CD4-positive, CD25-positive, alpha-beta regulatory T cell (primary cell): Measurements from ENCODE around the gene IFNA14. TPM values are rescaled to one million over a fixed set of nuclear protein-coding genes. Genes with fewer than 3 reads are reported as not detected.

Experiments
- ATAC-seq, 2 donors: fragments of 150-1000 bp; cut with Tn5 transposase; one replicate each; pipeline ENCODE4 v1.10.0; 2021; ENCODE audit warnings: low read depth in 2 of 2, moderate number of reproducible peaks in 2 of 2, moderate library complexity in 1 of 2
- DNase-seq, 3 donors: peaks; one replicate each; pipeline versions ENCODE4 v3.0.0 to v3.0.0-alpha.2; 2012 to 2022; ENCODE audit warnings: mixed read lengths in 1 of 3
- H3K27ac ChIP-seq: one replicate; pipeline ENCODE4 v1.7.0; 2013; ENCODE audit warnings: mild to moderate bottlenecking, low read length; ENCODE audit not compliant: insufficient read depth, poor library complexity, severe bottlenecking
- H3K27me3 ChIP-seq: one replicate; pipeline ENCODE4 v1.7.0; 2013; ENCODE audit warnings: low read length; ENCODE audit not compliant: control insufficient read depth, insufficient read depth
- H3K36me3 ChIP-seq: one replicate; pipeline ENCODE4 v1.7.0; 2013; ENCODE audit warnings: mild to moderate bottlenecking, low read length, moderate library complexity; ENCODE audit not compliant: control insufficient read depth, insufficient read depth
- H3K4me1 ChIP-seq: 2 replicates; pipeline ENCODE4 v1.7.0; 2013; ENCODE audit warnings: mild to moderate bottlenecking, low read length; ENCODE audit not compliant: insufficient read depth, control insufficient read depth, poor library complexity, severe bottlenecking
- H3K4me3 ChIP-seq: one replicate; pipeline ENCODE4 v1.7.0; 2013; ENCODE audit warnings: low read depth, mild to moderate bottlenecking, low read length, moderate library complexity
- H3K9me3 ChIP-seq, 2 experiments: 1 replicate in 1 of 2; 2 replicates in 1 of 2; pipeline ENCODE4 v1.7.0; 2013; ENCODE audit warnings: low read length in 2 of 2, mild to moderate bottlenecking in 1 of 2, moderate library complexity in 1 of 2; ENCODE audit not compliant: control insufficient read depth in 2 of 2
- H3K27ac Mint-ChIP-seq, 3 donors: one replicate each; pipeline ENCODE4 v1.8.0; 2020 to 2022; ENCODE audit warnings: mild to moderate bottlenecking in 3 of 3, mixed read lengths in 3 of 3, moderate library complexity in 2 of 3
- H3K27me3 Mint-ChIP-seq: one replicate; pipeline ENCODE4 v1.8.0; 2022; ENCODE audit warnings: mild to moderate bottlenecking, mixed read lengths
- H3K36me3 Mint-ChIP-seq: one replicate; pipeline ENCODE4 v1.8.0; 2020; ENCODE audit warnings: mixed read lengths
- H3K4me1 Mint-ChIP-seq, 4 donors: one replicate each; pipeline ENCODE4 v1.8.0; 2020 to 2022; ENCODE audit warnings: mixed read lengths in 4 of 4, mild to moderate bottlenecking in 1 of 4
- H3K4me3 Mint-ChIP-seq, 4 donors: one replicate each; pipeline ENCODE4 v1.8.0; 2020 to 2022; ENCODE audit warnings: mild to moderate bottlenecking in 4 of 4, mixed read lengths in 4 of 4, moderate library complexity in 3 of 4
- H3K9me3 Mint-ChIP-seq, 7 donors: one replicate each; pipeline ENCODE4 v1.8.0; 2020 to 2022; ENCODE audit warnings: mixed read lengths in 7 of 7, mild to moderate bottlenecking in 3 of 7, moderate library complexity in 2 of 7
- polyA plus RNA-seq, 4 donors: library from polyadenylated mRNA; unstranded; fragments of 300-500 nt; fragmentation: Illumina TruSeq; gene quantifications; one replicate each; pipeline ENCODE4 v1.2.3, GENCODE V29; 2021
- total RNA-seq: library from RNA; stranded (reverse); gene quantifications from one replicate; pipeline ENCODE4 v1.2.3, GENCODE V29; 2022

IFNA14 gene
- total and polyA plus RNA-seq, 5 donors from 2014 or later: not detected

- peaks cover 11% of the 10 kb centered on the region for H3K27me3 Mint-ChIP-seq
- H3K27ac Mint-ChIP-seq: no peak overlapping the region
These were observed 27.1 kb upstream of the IFNA14 start for GRCh38 chr9:21266733-21267484.

GRCh38 chr9:21265421-21266189, 25.8 kb upstream of the IFNA14 start:
- DNase-seq (no peak), ATAC-seq (no peak)
- no peak overlapping the region for H3K27ac ChIP-seq
- no peaks in the 10 kb centered on the region for H3K27me3 ChIP-seq
- Mint-ChIP-seq H3K4me3 (no peak overlapping the region), H3K27ac (no peak overlapping the region), H3K4me1 (peaks cover 0 to 3% (median 0%) of the 10 kb centered on the region in 4 donors), H3K27me3 (peaks cover 11% of the 10 kb centered on the region), H3K9me3 (peaks cover 0 to 2% (median 0%) of the 10 kb centered on the region in 7 donors), H3K36me3 (no peaks in the 10 kb centered on the region)
- H3K9me3 ChIP-seq: no peaks in the 10 kb centered on the region
- no peaks in the 10 kb centered on the region for H3K36me3 ChIP-seq
- no peaks in the 10 kb centered on the region for H3K4me1 ChIP-seq
- no peak overlapping the region for H3K4me3 ChIP-seq

More at GRCh38 chr9:21266733-21267484, 27.1 kb upstream of the IFNA14 start:
- DNase-seq (no peak), ATAC-seq (no peak)
- Histone ChIP-seq H3K4me1 (no peaks in the 10 kb centered on the region), H3K27ac (no peak overlapping the region), H3K27me3 (no peaks in the 10 kb centered on the region), H3K4me3 (no peak overlapping the region), H3K36me3 (no peaks in the 10 kb centered on the region), H3K9me3 (no peaks in the 10 kb centered on the region)
- Mint-ChIP-seq H3K9me3 (peaks cover 0 to 5% (median 0%) of the 10 kb centered on the region in 7 donors), H3K36me3 (no peaks in the 10 kb centered on the region), H3K4me3 (no peak overlapping the region), H3K4me1 (peaks cover 0 to 3% (median 0%) of the 10 kb centered on the region in 4 donors)

DNA sequence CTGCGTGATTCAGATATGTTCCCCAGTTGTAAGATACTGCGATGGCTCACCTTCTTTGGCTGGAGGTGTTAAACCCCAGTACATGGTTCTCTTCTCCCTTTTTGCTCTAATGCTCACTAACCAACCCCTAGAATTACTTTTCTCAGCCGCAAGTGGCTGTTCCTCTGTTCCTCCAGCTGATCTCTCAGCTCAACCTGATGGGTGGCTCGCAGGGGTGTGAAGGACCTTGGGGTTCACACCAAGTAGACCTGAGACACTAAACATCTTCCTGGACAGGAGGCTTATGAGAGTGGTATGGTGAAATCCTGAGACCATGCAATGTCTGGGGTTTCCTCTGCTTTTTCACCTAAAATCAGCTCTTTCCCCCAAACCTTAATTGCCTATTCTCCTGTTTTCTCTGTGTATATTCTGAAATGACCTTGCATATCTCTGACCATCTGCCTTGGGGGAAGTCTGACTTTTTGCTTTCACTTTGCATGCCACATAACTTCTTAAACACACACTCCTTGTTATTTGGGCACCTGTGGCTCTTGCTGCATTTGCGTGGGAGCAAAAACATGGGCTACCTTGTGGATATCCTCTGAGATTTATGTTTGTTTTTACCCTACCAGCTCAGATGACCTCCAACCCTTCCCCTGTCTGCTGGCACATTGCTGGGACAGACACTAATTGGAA, 15.9 kb upstream of the IFNA14 start:
- Histone ChIP-seq H3K27ac (no peak overlapping the region), H3K27me3 (peaks cover 3% of the 10 kb centered on the region), H3K4me1 (no peaks in the 10 kb centered on the region), H3K36me3 (no peaks in the 10 kb centered on the region), H3K4me3 (no peak overlapping the region), H3K9me3 (no peaks in the 10 kb centered on the region)
- peaks cover 22% of the 10 kb centered on the region for H3K27me3 Mint-ChIP-seq
- no peaks in the 10 kb centered on the region for H3K9me3 Mint-ChIP-seq
- H3K27ac Mint-ChIP-seq: no peak overlapping the region
- peaks cover 0 to 5% (median 4%) of the 10 kb centered on the region in 4 donors for H3K4me1 Mint-ChIP-seq
- peak overlapping the region in 1 of 4 donors; percentile 38 for H3K4me3 Mint-ChIP-seq
- H3K36me3 Mint-ChIP-seq: no peaks in the 10 kb centered on the region
- ATAC-seq (no peak), DNase-seq (no peak)

- H3K9me3 ChIP-seq: no peaks in the 10 kb centered on the region
- Mint-ChIP-seq H3K9me3 (no peaks in the 10 kb centered on the region), H3K27ac (peak overlapping the region in 2 of 3 donors; percentile 6 to 39), H3K4me3 (no peak overlapping the region), H3K36me3 (no peaks in the 10 kb centered on the region), H3K27me3 (peaks cover 29% of the 10 kb centered on the region), H3K4me1 (peaks cover 0 to 5% (median 4%) of the 10 kb centered on the region in 4 donors)
- ATAC-seq: peak in 1 of 2 donors; percentile 55
- peak in 2 of 3 donors; percentile 2 to 23 for DNase-seq
- H3K27ac ChIP-seq: no peak overlapping the region
- H3K27me3 ChIP-seq: peaks cover 3% of the 10 kb centered on the region
- no peaks in the 10 kb centered on the region for H3K36me3 ChIP-seq
- H3K4me1 ChIP-seq: no peaks in the 10 kb centered on the region
- H3K4me3 ChIP-seq: no peak overlapping the region
These were observed 13.1 kb upstream of the IFNA14 start for GRCh38 chr9:21252721-21253547.

- H3K9me3 Mint-ChIP-seq: no peaks in the 10 kb centered on the region
- ATAC-seq: no peak
- H3K36me3 ChIP-seq: no peaks in the 10 kb centered on the region
These were observed 11.8 kb upstream of the IFNA14 start for GRCh38 chr9:21251638-21252037.

DNA sequence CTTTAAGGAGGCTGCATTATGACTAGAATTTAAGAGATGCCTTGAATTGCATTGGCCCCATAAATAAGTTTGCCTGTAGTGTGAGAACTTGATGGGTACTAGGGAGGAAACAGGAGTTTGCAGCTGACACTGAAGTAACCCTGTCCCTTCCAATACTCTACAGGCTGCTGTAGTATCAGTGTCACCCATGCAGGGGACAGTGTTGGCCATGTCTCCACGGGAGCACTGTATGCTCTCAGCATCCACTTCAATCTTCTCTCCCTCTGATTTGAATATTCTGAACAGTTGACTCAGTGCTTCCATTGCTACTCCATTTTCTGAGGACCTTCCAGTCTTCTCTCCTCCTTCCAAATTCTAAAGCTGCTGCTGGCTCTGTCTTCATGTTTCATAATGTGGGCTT, 11.4 kb upstream of the IFNA14 start:
- H3K36me3 ChIP-seq: no peaks in the 10 kb centered on the region
- Mint-ChIP-seq H3K4me1 (peaks cover 0 to 5% (median 4%) of the 10 kb centered on the region in 4 donors), H3K27ac (no peak overlapping the region), H3K9me3 (peaks cover 0 to 2% (median 0%) of the 10 kb centered on the region in 7 donors), H3K27me3 (peaks cover 24% of the 10 kb centered on the region), H3K36me3 (no peaks in the 10 kb centered on the region), H3K4me3 (no peak overlapping the region)
- H3K4me1 ChIP-seq: no peaks in the 10 kb centered on the region
- no peak for DNase-seq
- H3K27ac ChIP-seq: no peak overlapping the region
- H3K27me3 ChIP-seq: peaks cover 3% of the 10 kb centered on the region
- no peak for ATAC-seq
- H3K4me3 ChIP-seq: no peak overlapping the region
- no peaks in the 10 kb centered on the region for H3K9me3 ChIP-seq

More at GRCh38 chr9:21251638-21252037, 11.8 kb upstream of the IFNA14 start:
- no peak overlapping the region for H3K4me3 Mint-ChIP-seq
- Histone ChIP-seq H3K27ac (no peak overlapping the region), H3K4me3 (no peak overlapping the region), H3K27me3 (peaks cover 3% of the 10 kb centered on the region), H3K4me1 (no peaks in the 10 kb centered on the region), H3K9me3 (no peaks in the 10 kb centered on the region)
- no peak for DNase-seq
- H3K27ac Mint-ChIP-seq: no peak overlapping the region
- H3K4me1 Mint-ChIP-seq: peaks cover 0 to 5% (median 4%) of the 10 kb centered on the region in 4 donors
- H3K36me3 Mint-ChIP-seq: no peaks in the 10 kb centered on the region
- peaks cover 28% of the 10 kb centered on the region for H3K27me3 Mint-ChIP-seq

DNA sequence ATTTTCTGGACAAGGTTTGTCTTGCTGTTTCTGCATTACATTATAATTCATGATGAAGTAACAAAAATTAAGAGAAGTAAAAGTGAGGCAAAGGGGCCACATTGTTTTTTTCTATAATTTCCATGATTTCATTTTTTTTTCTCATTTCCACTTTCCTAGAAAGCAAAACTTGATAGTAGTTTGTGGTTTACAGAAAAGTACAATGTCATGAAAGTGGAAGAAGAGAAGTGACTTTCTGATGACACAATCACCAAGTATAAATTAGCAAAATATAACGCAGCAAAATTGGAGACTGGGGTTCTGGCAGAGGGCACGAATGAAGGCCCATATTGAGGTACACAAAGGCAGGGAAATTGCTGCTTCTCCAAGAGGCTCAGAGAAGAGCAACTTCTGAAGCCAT, 5.0 kb upstream of the IFNA14 start:
- Mint-ChIP-seq H3K4me1 (no peaks in the 10 kb centered on the region), H3K27me3 (peaks cover 21% of the 10 kb centered on the region), H3K4me3 (no peak overlapping the region), H3K9me3 (peaks cover 0 to 5% (median 0%) of the 10 kb centered on the region in 7 donors), H3K27ac (no peak overlapping the region), H3K36me3 (no peaks in the 10 kb centered on the region)
- ATAC-seq (no peak), DNase-seq (no peak)
- Histone ChIP-seq H3K4me3 (no peak overlapping the region), H3K27ac (no peak overlapping the region), H3K36me3 (no peaks in the 10 kb centered on the region), H3K9me3 (no peaks in the 10 kb centered on the region), H3K4me1 (no peaks in the 10 kb centered on the region), H3K27me3 (peaks cover 5% of the 10 kb centered on the region)
